OCI-LY7 (cell line): ENCODE data around the gene GDA.

Source experiments
- CTCF ChIP-seq: fragments of 200-600 bp; sonication (generic); conservative IDR thresholded peaks from 2 replicates; pipeline ENCODE4 v1.5.1; 2014; ENCODE audit warnings: mild to moderate bottlenecking, antibody characterized with exemption, low read length, moderate library complexity, mixed read lengths
- EZH2phosphoT487 ChIP-seq: fragments of 200-600 bp; sonication (generic); IDR thresholded peaks from 2 replicates; pipeline ENCODE4 v1.6.1; 2018; ENCODE audit warnings: low read depth, borderline replicate concordance, mild to moderate bottlenecking, mixed run types, antibody characterized with exemption, low read length, moderate library complexity, mixed read lengths

GRCh38 chr9:72127753-72128152, 21.5 kb upstream of the GDA start:
- TF ChIP-seq CTCF (no peak), EZH2phosphoT487 (no peak)
